ENCODE results near the gene DCAF4L1.

GRCh38 chr4:41998019-41998418 is 16.5 kb downstream of the DCAF4L1 start:
- TF ChIP-seq CTCF (optimal IDR thresholded peaks at IDR 0.05 in 1 of 3, IDR thresholded peaks at IDR 0.05 in 1 of 3, conservative IDR thresholded peaks at IDR 0.05 in 1 of 3; ENCODE audit: extremely low read depth in 1 of 3, insufficient read depth in 2 of 3, low read length in 3 of 3) (no peak), EZH2 (IDR thresholded peaks at IDR 0.05; ENCODE audit: low read length) (no peak)
